GM18508 (cell line): ENCODE results near the gene PDP2.
"Not testable (repeated sequence)": the region's sequence is repeated elsewhere in the genome, so short reads cannot be mapped to it uniquely, and the experiment has no call there.

Source experiments
- ATAC-seq: cut with Tn5 transposase; IDR thresholded peaks from one replicate; pipeline ENCODE4 v1.9.1; 2021; ENCODE audit warnings: moderate number of reproducible peaks; ENCODE audit not compliant: insufficient read depth, unreplicated experiment

PDP2 gene

GRCh38 chr16:66882702-66883101 is 2.4 kb downstream of the PDP2 start:
- ATAC-seq = no peak

- ATAC-seq = no peak
These were observed 5.2 kb downstream of the PDP2 start for GRCh38 chr16:66885491-66885890.

GRCh38 chr16:66886321-66886720 is 6.0 kb downstream of the PDP2 start:
- no peak for ATAC-seq

- no peak for ATAC-seq
These were observed 6.6 kb downstream of the PDP2 start for GRCh38 chr16:66886914-66887313.

- ATAC-seq = no peak
These were observed 8.6 kb downstream of the PDP2 start for GRCh38 chr16:66888647-66889615.

GRCh38 chr16:66889622-66890021 is 9.3 kb downstream of the PDP2 start:
- no peak for ATAC-seq

GRCh38 chr16:66890799-66891198 is 10.5 kb downstream of the PDP2 start:
- ATAC-seq = no peak

- no peak for ATAC-seq
These were observed 11.0 kb downstream of the PDP2 start for GRCh38 chr16:66891360-66891759.

GRCh38 chr16:66891797-66892196 is 11.5 kb downstream of the PDP2 start:
- ATAC-seq = no peak

- ATAC-seq = no peak
These were observed 13.7 kb downstream of the PDP2 start for GRCh38 chr16:66894055-66894454.

- no peak for ATAC-seq
These were observed 14.8 kb downstream of the PDP2 start for GRCh38 chr16:66894948-66895688.

- no peak for ATAC-seq
These were observed 15.3 kb downstream of the PDP2 start for GRCh38 chr16:66895689-66895979.

- no peak for ATAC-seq
These were observed 15.7 kb downstream of the PDP2 start for GRCh38 chr16:66895999-66896398.

GRCh38 chr16:66896682-66897081 is 16.4 kb downstream of the PDP2 start:
- not testable (repeated sequence) for ATAC-seq

- no peak for ATAC-seq
These were observed 17.9 kb downstream of the PDP2 start for GRCh38 chr16:66898207-66898606.

- no peak for ATAC-seq
These were observed 18.6 kb downstream of the PDP2 start for GRCh38 chr16:66898933-66899309.

GRCh38 chr16:66899310-66899944 is 19.1 kb downstream of the PDP2 start:
- ATAC-seq = no peak

- ATAC-seq = no peak
These were observed 19.8 kb downstream of the PDP2 start for GRCh38 chr16:66899945-66900710.

- no peak for ATAC-seq
These were observed 20.6 kb downstream of the PDP2 start for GRCh38 chr16:66900721-66901441.

GRCh38 chr16:66901626-66902025 is 21.3 kb downstream of the PDP2 start:
- ATAC-seq = no peak
